Activated CD4-positive, alpha-beta T cell treated with anti-CD3 and anti-CD28 coated beads, Interleukin-2, amount 10 ng/mL, durations not matched to agents 7 days and 5 days (primary cell): ENCODE results near the gene A1BG. TPM values are rescaled to one million over a fixed set of nuclear protein-coding genes. Genes with fewer than 3 reads are reported as not detected.
"Not testable (repeated sequence)": the region's sequence is repeated elsewhere in the genome, so short reads cannot be mapped to it uniquely, and the experiment has no call there.

Experiments
- CTCF ChIA-PET: fragments of 350-600 bp; sonication (Branson Sonifier 250); formaldehyde crosslinking; loops from one replicate; lab custom pipeline; 2021; ENCODE audit warnings: antibody characterized with exemption; lab: Charles Lee
- POLR2A ChIA-PET: fragments of 350-600 bp; sonication (Branson Sonifier 250); formaldehyde crosslinking; loops from one replicate; lab custom pipeline; 2021; ENCODE audit warnings: antibody characterized with exemption; lab: Charles Lee
- DNase-seq: peaks from one replicate; pipeline ENCODE4 v3.0.0-alpha.2; 2020
- H3K27ac Mint-ChIP-seq: one replicate; pipeline ENCODE4 v1.8.0; 2021; ENCODE audit warnings: mild to moderate bottlenecking, moderate library complexity, mixed read lengths
- H3K27me3 Mint-ChIP-seq: one replicate; pipeline ENCODE4 v1.8.0; 2021; ENCODE audit warnings: mixed read lengths
- H3K36me3 Mint-ChIP-seq: one replicate; pipeline ENCODE4 v1.8.0; 2021; ENCODE audit warnings: low read depth, mixed read lengths
- H3K4me1 Mint-ChIP-seq: one replicate; pipeline ENCODE4 v1.8.0; 2021; ENCODE audit warnings: mixed read lengths
- H3K4me3 Mint-ChIP-seq: one replicate; pipeline ENCODE4 v1.8.0; 2021; ENCODE audit warnings: mild to moderate bottlenecking, moderate library complexity, mixed read lengths
- H3K9me3 Mint-ChIP-seq: one replicate; pipeline ENCODE4 v1.8.0; 2021; ENCODE audit warnings: mixed read lengths
- total RNA-seq, 2 experiments: library from RNA; stranded (reverse); gene quantifications; one replicate each; pipeline ENCODE4 v1.2.3, GENCODE V29; 2021

Gene A1BG
- total RNA-seq, 2 experiments from 2014 or later, result 2.0 to 4.5 TPM

DNA sequence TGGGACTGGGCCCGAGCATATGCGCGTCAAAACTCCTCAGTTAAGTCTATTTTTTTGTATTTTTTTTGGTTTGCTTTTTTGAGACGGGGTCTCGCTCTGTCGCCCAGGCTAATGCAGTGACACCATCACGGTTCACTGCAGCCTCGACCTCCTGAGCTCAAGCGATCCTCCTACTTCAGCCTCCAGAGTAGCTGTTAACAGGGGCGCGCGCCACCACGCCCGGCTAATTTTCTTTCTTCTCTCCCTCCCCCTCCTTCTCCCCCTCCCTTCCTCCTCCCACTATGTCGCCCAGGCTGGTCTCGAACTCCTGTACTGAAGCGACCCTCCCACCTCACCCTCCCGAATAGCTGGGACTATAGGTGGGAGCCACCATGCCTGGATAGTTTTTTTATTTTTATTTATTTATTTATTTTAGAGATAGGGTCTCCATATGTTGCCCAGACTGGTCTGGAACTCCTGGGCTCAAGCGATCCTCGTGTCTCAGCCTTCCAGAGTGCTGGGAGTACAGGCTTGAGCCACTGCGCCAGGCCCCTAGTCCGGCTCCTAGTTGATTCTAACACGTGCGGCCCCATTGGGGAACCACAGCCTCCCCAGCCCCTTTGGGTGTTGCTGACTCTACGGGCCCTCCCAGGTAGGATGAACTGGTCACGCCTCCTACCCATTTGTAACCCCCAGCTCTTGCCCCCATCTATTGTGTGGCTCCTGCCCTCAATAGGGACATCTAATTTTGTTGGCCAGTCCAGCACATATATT lies 28.3 kb upstream of the A1BG start:
- Mint-ChIP-seq H3K27me3 (no peaks in the 10 kb centered on the region), H3K4me1 (peaks cover 36% of the 10 kb centered on the region), H3K9me3 (no peaks in the 10 kb centered on the region), H3K36me3 (no peaks in the 10 kb centered on the region), H3K27ac (peak overlapping the region; percentile 95), H3K4me3 (peak overlapping the region; percentile 83)
- DNase-seq, result no peak
- POLR2A ChIA-PET, result no interaction called here
- CTCF ChIA-PET, result interaction anchor here (1.5 kb wide), 1 partner anchor 138 kb away, joined by 5 read pairs; the partner anchor contains the start of gene ZBTB45

- H3K36me3 Mint-ChIP-seq, result no peaks in the 10 kb centered on the region
- POLR2A ChIA-PET, result no interaction called here
- CTCF ChIA-PET, result interaction anchor here (1.5 kb wide), 1 partner anchor 139 kb away, joined by 5 read pairs; the partner anchor contains the start of gene ZBTB45
- no peaks in the 10 kb centered on the region for H3K9me3 Mint-ChIP-seq
- H3K4me1 Mint-ChIP-seq, result peaks cover 33% of the 10 kb centered on the region
- H3K4me3 Mint-ChIP-seq, result peak within 1 kb of the TSS; percentile 83
- peak; percentile 99 for DNase-seq
- H3K27me3 Mint-ChIP-seq, result no peaks in the 10 kb centered on the region
- H3K27ac Mint-ChIP-seq, result peak within 1 kb of the TSS; percentile 95
These were observed 27.6 kb upstream of the A1BG start, which contains the start of gene ZNF837 for GRCh38 chr19:58380662-58381459. Gene ZNF837 (minus strand): TSS chr19:58381030. CDS start chr19:58369332, 11,698 bp downstream.

- Mint-ChIP-seq H3K4me1 (peaks cover 27% of the 10 kb centered on the region), H3K27me3 (no peaks in the 10 kb centered on the region), H3K27ac (peak overlapping the region; percentile 94), H3K9me3 (no peaks in the 10 kb centered on the region), H3K36me3 (no peaks in the 10 kb centered on the region), H3K4me3 (peak overlapping the region; percentile 83)
- no peak for DNase-seq
- CTCF ChIA-PET, result interaction anchor here (0.6 to 1.7 kb wide), 4 partner anchors 16 to 159 kb away, joined by 3 to 5 read pairs (median 4); partner anchors contain the start of gene ZBTB45
- POLR2A ChIA-PET, result interaction anchor here (0.7 kb wide), 1 partner anchor 31 kb away, joined by 5 read pairs; no protein-coding TSS in a partner anchor
These were observed 26.9 kb upstream of the A1BG start for GRCh38 chr19:58380037-58380661.

DNA sequence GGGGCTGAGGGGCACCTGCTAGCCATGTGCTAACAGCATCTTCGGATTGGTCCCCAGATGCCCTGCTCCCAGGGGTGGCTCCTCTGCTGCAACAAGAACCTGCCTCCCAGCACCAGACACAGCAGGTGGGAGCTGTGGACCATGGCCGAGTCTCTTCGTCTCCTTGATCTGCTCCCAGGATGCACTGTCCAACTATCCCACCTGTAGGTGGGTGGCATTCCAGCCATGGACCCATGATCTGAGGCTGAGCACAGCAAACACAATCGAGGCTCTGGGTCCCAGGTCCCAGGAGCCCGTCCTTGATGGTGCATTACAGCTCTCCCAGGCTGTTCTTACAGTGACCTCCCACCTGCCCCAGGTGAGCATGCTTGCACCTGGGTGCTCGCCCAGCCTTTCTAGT lies 26.0 kb upstream of the A1BG start:
- no peak for DNase-seq
- Mint-ChIP-seq H3K9me3 (no peaks in the 10 kb centered on the region), H3K4me1 (peaks cover 23% of the 10 kb centered on the region), H3K36me3 (no peaks in the 10 kb centered on the region), H3K27ac (peak overlapping the region; percentile 94), H3K27me3 (no peaks in the 10 kb centered on the region), H3K4me3 (peak overlapping the region; percentile 83)
- CTCF ChIA-PET, result interaction anchor here (0.6 to 1.7 kb wide), 4 partner anchors 15 to 158 kb away, joined by 3 to 5 read pairs (median 4); partner anchors contain the start of gene ZBTB45
- POLR2A ChIA-PET, result interaction anchor here (0.7 kb wide), 1 partner anchor 30 kb away, joined by 5 read pairs; no protein-coding TSS in a partner anchor

GRCh38 chr19:58376724-58377123 lies 23.4 kb upstream of the A1BG start:
- H3K36me3 Mint-ChIP-seq, H3K4me3 Mint-ChIP-seq, H3K27ac Mint-ChIP-seq, H3K9me3 Mint-ChIP-seq, DNase-seq, POLR2A ChIA-PET, H3K27me3 Mint-ChIP-seq: not testable (repeated sequence)
- CTCF ChIA-PET, result interaction anchor here (1.8 to 1.9 kb wide), 2 partner anchors 11 to 14 kb away, joined by 3 to 5 read pairs; partner anchors contain the start of gene ZNF497
- peaks cover 16% of the 10 kb centered on the region for H3K4me1 Mint-ChIP-seq

- H3K27me3 Mint-ChIP-seq, result no peaks in the 10 kb centered on the region
- no peak for DNase-seq
- CTCF ChIA-PET, result interaction anchor here (1.1 to 1.8 kb wide), 2 partner anchors 11 to 19 kb away, joined by 3 to 7 read pairs; partner anchors contain the start of gene ZNF497
- no peak overlapping the region for H3K4me3 Mint-ChIP-seq
- H3K4me1 Mint-ChIP-seq, result peaks cover 4% of the 10 kb centered on the region
- no peaks in the 10 kb centered on the region for H3K9me3 Mint-ChIP-seq
- H3K36me3 Mint-ChIP-seq, result no peaks in the 10 kb centered on the region
- H3K27ac Mint-ChIP-seq, result no peak overlapping the region
- POLR2A ChIA-PET, result no interaction called here
These were observed 20.9 kb upstream of the A1BG start for GRCh38 chr19:58374200-58374599.

GRCh38 chr19:58372311-58373133 lies 19.2 kb upstream of the A1BG start:
- Mint-ChIP-seq H3K27ac (no peak overlapping the region), H3K27me3 (no peaks in the 10 kb centered on the region), H3K4me1 (no peaks in the 10 kb centered on the region), H3K9me3 (no peaks in the 10 kb centered on the region), H3K36me3 (no peaks in the 10 kb centered on the region), H3K4me3 (no peak overlapping the region)
- CTCF ChIA-PET, result interaction anchor here (0.9 to 1.8 kb wide), 3 partner anchors 9 to 147 kb away, joined by 3 to 7 read pairs (median 3); partner anchors contain the start of genes ZBTB45 and ZNF497
- POLR2A ChIA-PET, result no interaction called here
- no peak for DNase-seq

GRCh38 chr19:58368561-58369360 lies 15.5 kb upstream of the A1BG start:
- Mint-ChIP-seq H3K9me3 (no peaks in the 10 kb centered on the region), H3K4me3 (no peak overlapping the region), H3K27ac (no peak overlapping the region), H3K27me3 (no peaks in the 10 kb centered on the region), H3K4me1 (peaks cover 2% of the 10 kb centered on the region), H3K36me3 (no peaks in the 10 kb centered on the region)
- ChIA-PET CTCF (no interaction called here), POLR2A (no interaction called here)
- no peak for DNase-seq

DNA sequence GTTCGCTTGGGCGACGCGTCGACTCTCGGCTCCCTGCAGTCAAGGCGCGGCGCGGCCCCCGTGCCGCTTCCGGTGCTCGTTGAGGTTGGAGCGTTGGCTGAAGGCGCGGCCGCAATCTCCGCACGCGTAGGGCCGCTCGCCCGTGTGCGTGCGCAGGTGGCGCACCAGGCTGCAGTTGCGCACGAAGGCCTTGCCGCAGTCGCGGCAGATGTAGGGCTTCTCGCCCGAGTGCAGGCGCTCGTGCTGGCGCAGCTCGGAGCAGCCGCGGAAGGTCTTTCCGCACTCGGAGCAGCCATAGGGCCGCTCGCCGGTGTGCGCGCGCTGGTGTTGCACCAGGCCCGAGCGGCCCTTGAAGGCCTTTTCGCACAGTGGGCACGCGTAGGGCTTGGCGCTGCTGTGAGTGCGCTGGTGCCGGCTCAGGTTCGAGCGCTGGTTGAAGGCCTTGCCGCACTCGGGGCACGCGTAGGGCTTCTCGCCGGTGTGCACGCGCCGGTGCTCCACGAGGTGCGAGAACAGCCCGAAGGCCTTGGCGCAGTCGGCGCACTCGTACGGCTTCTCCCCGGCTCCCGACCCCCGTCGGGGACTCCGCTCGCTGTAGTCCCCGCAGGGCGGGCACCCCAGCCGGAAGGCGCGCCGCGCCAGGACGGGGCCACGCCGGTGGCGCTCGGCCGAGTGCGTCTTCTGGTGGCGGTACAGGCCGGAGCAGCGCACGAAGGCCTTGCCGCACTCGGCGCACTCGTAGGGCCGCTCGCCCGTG lies 14.6 kb upstream of the A1BG start:
- Mint-ChIP-seq H3K9me3 (no peaks in the 10 kb centered on the region), H3K4me1 (peaks cover 4% of the 10 kb centered on the region), H3K27ac (no peak overlapping the region), H3K27me3 (no peaks in the 10 kb centered on the region), H3K36me3 (no peaks in the 10 kb centered on the region), H3K4me3 (no peak overlapping the region)
- CTCF ChIA-PET, result no interaction called here
- POLR2A ChIA-PET, result no interaction called here
- no peak for DNase-seq

DNA sequence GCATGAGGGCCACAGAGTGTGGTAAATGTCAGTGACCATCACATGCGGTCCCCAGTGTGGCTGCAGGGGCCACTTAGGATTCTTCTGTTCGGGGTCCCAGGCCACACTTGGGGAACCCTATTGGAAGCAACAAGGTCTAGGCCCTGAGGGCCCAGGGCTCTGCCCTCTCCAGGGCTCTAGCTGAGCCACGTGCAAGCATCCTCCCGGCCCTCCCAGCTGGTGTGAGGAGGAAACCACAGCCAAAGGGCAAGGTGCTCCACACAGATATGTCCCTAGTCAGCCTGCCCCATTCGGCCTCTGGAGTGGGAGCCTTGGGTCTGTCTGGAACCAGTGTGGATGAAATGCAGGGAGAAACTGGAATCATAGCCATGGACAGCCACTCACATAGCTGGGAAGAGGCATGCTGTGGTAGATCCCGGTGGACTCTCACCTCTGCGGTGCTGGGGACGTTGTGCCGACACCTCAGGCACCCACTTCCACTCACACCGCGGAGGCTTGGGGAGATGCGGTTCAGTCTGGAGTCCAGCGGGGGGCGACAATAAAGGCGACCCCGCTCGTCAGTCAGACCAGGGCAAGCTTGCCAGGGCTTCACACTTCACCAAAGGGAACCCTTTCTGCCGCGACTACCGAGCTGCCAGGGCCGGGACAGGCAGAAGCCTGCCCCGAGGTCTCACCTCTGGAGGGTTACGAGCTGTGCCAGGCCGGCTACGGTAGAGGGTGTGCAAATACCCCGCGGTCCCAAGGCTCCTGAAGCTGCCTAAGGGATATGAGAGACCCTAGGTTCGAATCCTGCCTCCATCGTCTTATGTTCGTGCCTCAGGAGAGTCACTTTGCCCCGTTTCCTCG lies 13.5 kb upstream of the A1BG start:
- H3K9me3 Mint-ChIP-seq, result no peaks in the 10 kb centered on the region
- POLR2A ChIA-PET, result no interaction called here
- no peaks in the 10 kb centered on the region for H3K27me3 Mint-ChIP-seq
- no peak overlapping the region for H3K4me3 Mint-ChIP-seq
- CTCF ChIA-PET, result interaction anchor here (0.6 kb wide), 2 partner anchors 181 to 221 kb away, joined by 4 to 5 read pairs; no protein-coding TSS in a partner anchor
- peaks cover 11% of the 10 kb centered on the region for H3K4me1 Mint-ChIP-seq
- peaks cover under 1% of the 10 kb centered on the region for H3K36me3 Mint-ChIP-seq
- DNase-seq, result no peak
- no peak overlapping the region for H3K27ac Mint-ChIP-seq
